SU-DHL-6 (cell line): Measurements from ENCODE around the gene SYT2.

Experiments used
- H2AFZ ChIP-seq: fragments of 200-600 bp; sonication (generic); 2 replicates; pipeline ENCODE4 v1.6.1; 2014; ENCODE audit warnings: low read depth, mild to moderate bottlenecking, moderate library complexity, mixed read lengths, antibody characterized with exemption, low read length; ENCODE audit not compliant: severe bottlenecking
- H3F3A ChIP-seq: fragments of 200-600 bp; shearing (Covaris generic); 2 replicates; pipeline ENCODE4 v1.6.0; 2016; ENCODE audit warnings: antibody characterized with exemption, mild to moderate bottlenecking; ENCODE audit not compliant: insufficient read depth
- H3K27ac ChIP-seq: fragments of 200-600 bp; sonication (generic); 2 replicates; pipeline ENCODE4 v1.5.1; 2016; ENCODE audit warnings: low read depth, mild to moderate bottlenecking, low read length, moderate library complexity, mixed read lengths
- H3K27me3 ChIP-seq: fragments of 200-600 bp; sonication (generic), shearing (Covaris generic); 2 replicates; pipeline ENCODE4 v1.6.0; 2014; ENCODE audit warnings: mild to moderate bottlenecking, low read length
- H3K36me3 ChIP-seq: fragments of 200-600 bp; sonication (generic); 2 replicates; pipeline ENCODE4 v1.6.1; 2014; ENCODE audit warnings: mild to moderate bottlenecking, low read length, mixed read lengths
- H3K4me2 ChIP-seq: fragments of 300-600, 200-600 bp; shearing (Covaris generic), sonication (generic); 2 replicates; pipeline ENCODE4 v1.6.0; 2014; ENCODE audit warnings: low read length, low read depth, mild to moderate bottlenecking; ENCODE audit not compliant: poor library complexity, severe bottlenecking
- H3K4me3 ChIP-seq: fragments of 200-600 bp; sonication (generic); 2 replicates; pipeline ENCODE4 v1.5.1; 2014; ENCODE audit warnings: antibody characterized with exemption, low read length, mild to moderate bottlenecking, mixed read lengths; ENCODE audit not compliant: insufficient read depth, poor library complexity, severe bottlenecking
- H3K79me2 ChIP-seq: fragments of 200-600 bp; sonication (generic); 2 replicates; pipeline ENCODE4 v1.6.1; 2014; ENCODE audit warnings: mild to moderate bottlenecking, low read length, moderate library complexity; ENCODE audit not compliant: insufficient read depth
- H3K9ac ChIP-seq: fragments of 200-600 bp; sonication (generic); 2 replicates; pipeline ENCODE4 v1.7.0; 2014; ENCODE audit warnings: mild to moderate bottlenecking, low read length
- H3K9me2 ChIP-seq: fragments of 200-600 bp; sonication (generic); replicated peaks from 2 replicates; pipeline ENCODE4 v1.6.1; 2014; ENCODE audit warnings: low read length; ENCODE audit not compliant: insufficient read depth
- H3K9me3 ChIP-seq: fragments of 200-600 bp; sonication (generic); 2 replicates; pipeline ENCODE4 v1.6.1; 2014; ENCODE audit warnings: low read length, mixed read lengths; ENCODE audit not compliant: insufficient read depth
- H4K20me1 ChIP-seq: fragments of 200-600 bp; sonication (generic); 2 replicates; pipeline ENCODE4 v1.6.1; 2014; ENCODE audit warnings: low read depth, mild to moderate bottlenecking, antibody characterized with exemption, low read length, moderate library complexity, mixed read lengths
- CTCF ChIP-seq: fragments of 200-600 bp; sonication (generic); IDR thresholded peaks from one replicate; pipeline ENCODE4 v1.5.1; 2017; ENCODE audit warnings: antibody characterized with exemption, mild to moderate bottlenecking, low read length, moderate library complexity; ENCODE audit not compliant: insufficient read depth, poor library complexity, severe bottlenecking
- EZH2phosphoT487 ChIP-seq: fragments of 200-600 bp; sonication (generic), shearing (Covaris generic); conservative IDR thresholded peaks from 2 replicates; pipeline ENCODE4 v1.6.1; 2018; ENCODE audit warnings: mild to moderate bottlenecking, antibody characterized with exemption, low read length, moderate library complexity, mixed read lengths

SYT2 gene

GRCh38 chr1:202680586-202681352 lies 29.5 kb downstream of the SYT2 start:
- H3F3A ChIP-seq, result no peaks in the 10 kb centered on the region
- H3K4me3 ChIP-seq, result no peak overlapping the region
- H4K20me1 ChIP-seq, result no peaks in the 10 kb centered on the region
- H2AFZ ChIP-seq, result no peak overlapping the region
- no peak overlapping the region for H3K4me2 ChIP-seq
- no peaks in the 10 kb centered on the region for H3K9me2 ChIP-seq
- H3K9ac ChIP-seq, result no peak overlapping the region
- no peaks in the 10 kb centered on the region for H3K79me2 ChIP-seq
- H3K9me3 ChIP-seq, result no peaks in the 10 kb centered on the region
- H3K36me3 ChIP-seq, result no peaks in the 10 kb centered on the region
- no peak overlapping the region for H3K27ac ChIP-seq
- no peak for TF ChIP-seq EZH2phosphoT487
- TF ChIP-seq CTCF, result no peak
- no peaks in the 10 kb centered on the region for H3K27me3 ChIP-seq

- Histone ChIP-seq H3K36me3 (no peaks in the 10 kb centered on the region), H3K4me2 (no peak overlapping the region), H3K79me2 (no peaks in the 10 kb centered on the region), H3K9me3 (no peaks in the 10 kb centered on the region), H4K20me1 (no peaks in the 10 kb centered on the region), H3K27ac (no peak overlapping the region), H3K9ac (no peak overlapping the region), H3F3A (no peaks in the 10 kb centered on the region), H3K9me2 (no peaks in the 10 kb centered on the region), H3K27me3 (no peaks in the 10 kb centered on the region), H3K4me3 (no peak overlapping the region), H2AFZ (no peak overlapping the region)
- TF ChIP-seq CTCF (no peak), EZH2phosphoT487 (no peak)
Measured at GRCh38 chr1:202679406-202680177, 30.7 kb downstream of the SYT2 start.

- Histone ChIP-seq H4K20me1 (no peaks in the 10 kb centered on the region), H3K4me2 (no peak overlapping the region), H3K27me3 (no peaks in the 10 kb centered on the region), H2AFZ (no peak overlapping the region), H3F3A (no peaks in the 10 kb centered on the region), H3K9me2 (no peaks in the 10 kb centered on the region), H3K4me3 (no peak overlapping the region), H3K9me3 (no peaks in the 10 kb centered on the region), H3K9ac (no peak overlapping the region), H3K79me2 (no peaks in the 10 kb centered on the region), H3K36me3 (no peaks in the 10 kb centered on the region), H3K27ac (no peak overlapping the region)
- TF ChIP-seq EZH2phosphoT487, result no peak
- TF ChIP-seq CTCF, result no peak
Measured at GRCh38 chr1:202677433-202677832, 32.8 kb downstream of the SYT2 start.
